Stimulated activated CD4-positive, alpha-beta T cell treated with anti-CD3 and anti-CD28 coated beads, Interleukin-15, amount 100 ng/mL, for 24 hours (primary cell): ENCODE data around the gene TNFAIP1.
"Not testable (repeated sequence)": the region's sequence is repeated elsewhere in the genome, so short reads cannot be mapped to it uniquely, and the experiment has no call there.

Experiments used
- DNase-seq: peaks from one replicate; pipeline ENCODE4 v3.0.0-alpha.2; 2020

Gene TNFAIP1, protein sequence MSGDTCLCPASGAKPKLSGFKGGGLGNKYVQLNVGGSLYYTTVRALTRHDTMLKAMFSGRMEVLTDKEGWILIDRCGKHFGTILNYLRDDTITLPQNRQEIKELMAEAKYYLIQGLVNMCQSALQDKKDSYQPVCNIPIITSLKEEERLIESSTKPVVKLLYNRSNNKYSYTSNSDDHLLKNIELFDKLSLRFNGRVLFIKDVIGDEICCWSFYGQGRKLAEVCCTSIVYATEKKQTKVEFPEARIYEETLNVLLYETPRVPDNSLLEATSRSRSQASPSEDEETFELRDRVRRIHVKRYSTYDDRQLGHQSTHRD

GRCh38 chr17:28335201-28335958 lies at the start of gene TNFAIP1, which contains the start of gene IFT20:
Gene TNFAIP1 (plus strand): TSS chr17:28335761. CDS start chr17:28339522, 3,761 bp downstream.
Gene IFT20 (minus strand): TSS chr17:28335472. CDS start chr17:28331985, 3,487 bp downstream.
- peak; percentile 98 for DNase-seq

- DNase-seq, result no peak
These were observed 49.6 kb upstream of the TNFAIP1 start for GRCh38 chr17:28285965-28286364.

DNA sequence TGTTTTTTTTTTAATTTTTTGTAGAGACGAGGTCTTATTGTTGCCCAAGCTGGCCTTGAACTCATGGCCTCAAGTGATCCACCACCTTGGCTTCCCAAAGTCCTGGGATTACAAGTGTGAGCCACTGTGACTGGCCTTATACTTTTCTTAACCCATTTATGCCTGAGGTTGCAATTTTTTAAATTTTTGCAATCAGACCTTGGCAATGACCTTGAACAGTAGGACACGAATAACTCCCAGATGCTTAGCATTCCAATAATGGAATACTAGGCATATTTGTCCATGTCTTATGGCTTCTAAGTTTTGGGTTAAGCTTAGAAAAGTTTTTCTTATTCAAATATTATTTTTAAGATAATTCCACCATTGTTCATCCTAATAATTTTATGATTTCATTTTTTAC lies 44.9 kb upstream of the TNFAIP1 start:
- no peak for DNase-seq

- DNase-seq, result no peak
These were observed 43.7 kb upstream of the TNFAIP1 start for GRCh38 chr17:28291780-28292330.

GRCh38 chr17:28292878-28293277 lies 42.7 kb upstream of the TNFAIP1 start:
- DNase-seq, result not testable (repeated sequence)

DNA sequence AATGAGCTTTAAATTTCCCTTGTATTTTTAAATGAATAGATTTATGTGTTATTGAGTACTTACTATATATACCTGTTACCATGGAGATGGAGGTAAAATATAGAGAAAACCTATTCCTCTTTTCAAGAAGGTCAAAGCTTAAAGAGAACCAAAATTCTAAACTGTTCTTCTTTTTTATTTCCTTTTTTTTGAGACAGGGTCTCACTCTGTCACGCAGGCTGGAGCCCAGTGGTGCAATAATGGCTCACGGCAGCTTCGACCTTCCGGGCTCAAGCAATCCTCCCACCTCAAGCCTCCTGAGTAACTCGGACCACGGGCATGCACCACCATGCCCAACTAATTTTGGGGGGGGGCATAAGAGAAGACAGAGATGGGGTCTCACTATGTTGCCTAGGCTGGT lies 41.6 kb upstream of the TNFAIP1 start:
- no peak for DNase-seq

GRCh38 chr17:28295677-28296578 lies 39.6 kb upstream of the TNFAIP1 start:
- DNase-seq, result no peak

DNA sequence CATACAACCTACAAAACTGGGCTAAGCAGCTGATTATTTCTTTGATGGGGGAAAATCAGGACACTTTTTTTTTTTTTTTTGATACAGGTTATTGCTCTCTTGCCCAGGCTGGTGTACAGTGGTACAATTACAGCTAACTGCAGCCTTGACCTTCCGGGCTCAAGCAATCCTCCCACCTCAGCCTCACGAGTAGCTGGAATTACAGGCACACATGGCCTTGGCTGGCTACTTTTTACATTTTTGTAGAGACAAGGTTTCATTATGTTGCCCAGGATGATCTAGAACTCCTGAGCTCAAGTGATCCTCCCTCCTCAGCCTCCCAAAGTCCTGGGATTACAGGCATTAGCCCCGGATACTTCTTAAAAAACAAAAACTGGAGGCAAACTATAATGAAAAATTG lies 37.1 kb upstream of the TNFAIP1 start:
- no peak for DNase-seq

DNA sequence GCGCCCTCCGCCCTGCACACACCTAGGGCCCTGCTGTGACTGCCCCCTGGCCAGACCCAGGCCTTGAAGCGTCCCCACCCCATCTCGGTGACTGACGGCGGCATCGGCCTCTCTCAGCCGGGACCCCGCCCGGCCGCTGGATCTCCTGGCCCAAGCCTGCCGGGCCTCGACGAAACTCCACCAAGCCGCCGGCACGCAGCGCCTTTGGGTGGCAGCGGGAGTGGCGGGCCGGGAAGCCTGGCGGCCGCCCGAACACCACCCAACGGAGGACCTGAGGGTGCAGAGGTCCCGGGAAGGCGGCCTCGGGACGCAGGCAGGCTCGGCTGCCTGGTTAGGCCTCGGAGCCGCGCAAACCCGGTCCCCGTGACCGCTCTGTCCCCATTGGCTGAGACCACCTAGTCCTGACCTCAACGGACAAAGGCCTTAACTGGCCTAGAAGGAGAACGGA lies 28.6 kb upstream of the TNFAIP1 start:
- DNase-seq, result no peak

GRCh38 chr17:28313841-28314240 lies 21.7 kb upstream of the TNFAIP1 start:
- no peak for DNase-seq

- DNase-seq, result no peak
These were observed 19.5 kb upstream of the TNFAIP1 start for GRCh38 chr17:28315846-28316705.

GRCh38 chr17:28317099-28317965 lies 18.2 kb upstream of the TNFAIP1 start:
- DNase-seq, result no peak

- DNase-seq, result peak; percentile 41
These were observed 17.4 kb upstream of the TNFAIP1 start for GRCh38 chr17:28317966-28318758.

- peak; percentile 98 for DNase-seq
These were observed 16.6 kb upstream of the TNFAIP1 start, which contains the start of gene TMEM97 for GRCh38 chr17:28318759-28319597. Gene TMEM97 (plus strand): TSS chr17:28319200. CDS start chr17:28319240, 40 bp downstream.

DNA sequence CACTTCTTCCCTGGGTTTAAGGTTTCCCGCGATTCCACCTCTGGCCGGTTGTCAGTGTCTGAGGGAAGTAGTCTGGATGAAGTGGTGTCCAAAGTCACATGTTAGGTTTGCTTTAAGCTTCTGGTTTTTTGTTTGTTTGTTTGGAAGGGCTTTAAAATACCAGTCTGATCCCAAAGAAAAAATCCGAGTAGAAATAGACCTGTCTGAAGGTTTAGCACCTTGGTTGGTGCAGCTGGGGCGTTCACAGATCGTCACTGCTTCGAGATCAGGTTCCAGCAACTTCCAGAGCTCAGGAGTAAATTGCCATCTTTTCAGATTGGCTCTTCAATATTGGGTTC lies 16.0 kb upstream of the TNFAIP1 start:
- no peak for DNase-seq

DNA sequence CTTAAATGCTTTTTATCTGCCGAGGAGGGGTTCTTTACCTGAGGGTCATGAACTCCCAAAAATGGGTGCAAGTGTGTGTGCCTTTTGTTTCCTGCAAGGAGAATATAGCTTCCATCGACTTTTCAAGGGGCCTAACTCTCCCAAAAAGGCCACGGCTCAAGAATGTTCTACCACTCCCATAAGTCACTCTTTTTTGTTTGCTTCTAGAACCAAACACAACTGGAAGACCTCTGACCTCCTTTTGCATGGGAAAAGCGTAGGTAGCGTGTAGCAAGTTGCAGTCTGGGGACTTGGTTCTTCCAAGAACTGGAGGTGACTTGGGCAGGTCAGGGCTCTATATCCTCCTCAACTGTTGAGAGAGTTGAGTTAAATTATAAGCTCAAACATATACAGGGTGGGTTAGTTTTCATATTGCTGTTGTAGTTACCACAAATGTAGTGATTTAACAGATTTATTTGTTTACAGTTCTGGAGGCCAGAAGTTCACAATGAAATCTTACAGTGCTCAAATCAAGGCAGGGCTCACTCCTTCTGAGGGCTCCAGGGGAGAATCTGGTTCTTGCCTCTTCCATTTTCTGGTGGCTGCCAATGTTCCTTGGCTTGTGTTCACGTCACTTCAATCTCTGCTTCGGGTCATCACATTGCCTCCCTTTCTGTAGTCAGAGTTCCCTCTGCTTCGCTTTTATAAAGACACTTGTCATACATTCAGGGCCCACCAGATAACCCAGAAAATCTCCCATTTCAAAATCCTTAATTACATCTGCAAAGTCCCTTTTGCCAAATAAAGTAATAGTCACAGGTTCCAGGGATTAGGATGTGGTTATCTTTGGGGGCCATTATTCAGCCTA lies 15.1 kb upstream of the TNFAIP1 start:
- DNase-seq, result no peak

GRCh38 chr17:28324267-28324745 lies 11.3 kb upstream of the TNFAIP1 start:
- DNase-seq, result no peak

- DNase-seq, result no peak
These were observed 10.8 kb upstream of the TNFAIP1 start for GRCh38 chr17:28324781-28325180.
